HG03064 (cell line): ENCODE measurements around the gene DHRSX.
"Not testable (repeated sequence)": the region's sequence is repeated elsewhere in the genome, so short reads cannot be mapped to it uniquely, and the experiment has no call there.

Experiments
- ATAC-seq: cut with Tn5 transposase; IDR thresholded peaks from one replicate; pipeline ENCODE4 v1.9.1; 2021; ENCODE audit warnings: low read depth; ENCODE audit not compliant: unreplicated experiment

Gene DHRSX

GRCh38 chrX:2272337-2272736, 228.4 kb downstream of the DHRSX start:
- ATAC-seq, result no peak

- ATAC-seq, result not testable (repeated sequence)
Observed at GRCh38 chrX:2271595-2271994, 229.2 kb downstream of the DHRSX start.

- not testable (repeated sequence) for ATAC-seq
Observed at GRCh38 chrX:2270783-2271182, 230.0 kb downstream of the DHRSX start.

GRCh38 chrX:2267890-2268289, 232.9 kb downstream of the DHRSX start:
- no peak for ATAC-seq

GRCh38 chrX:2266445-2267349, 234.1 kb downstream of the DHRSX start:
- ATAC-seq, result no peak

GRCh38 chrX:2265658-2266444, 234.9 kb downstream of the DHRSX start:
- not testable (repeated sequence) for ATAC-seq

GRCh38 chrX:2264179-2265030, 236.4 kb downstream of the DHRSX start:
- ATAC-seq, result no peak

- no peak for ATAC-seq
Observed at GRCh38 chrX:2263203-2263602, 237.6 kb downstream of the DHRSX start.

GRCh38 chrX:2262668-2263055, 238.1 kb downstream of the DHRSX start:
- ATAC-seq, result no peak

GRCh38 chrX:2261831-2262667, 238.7 kb downstream of the DHRSX start:
- ATAC-seq, result no peak

- ATAC-seq, result no peak
Observed at GRCh38 chrX:2252331-2253065, 248.3 kb downstream of the DHRSX start.

GRCh38 chrX:2251211-2251610, 249.6 kb downstream of the DHRSX start:
- no peak for ATAC-seq

- ATAC-seq, result no peak
Observed at GRCh38 chrX:2243913-2244460, 256.8 kb downstream of the DHRSX start.

- no peak for ATAC-seq
Observed at GRCh38 chrX:2242980-2243379, 257.8 kb downstream of the DHRSX start.

- no peak for ATAC-seq
Observed at GRCh38 chrX:2242326-2242725, 258.4 kb downstream of the DHRSX start.

GRCh38 chrX:2241496-2241895, 259.3 kb downstream of the DHRSX start:
- ATAC-seq, result not testable (repeated sequence)

- ATAC-seq, result not testable (repeated sequence)
Observed at GRCh38 chrX:2240761-2241160, 260.0 kb downstream of the DHRSX start.

GRCh38 chrX:2237976-2238375, 262.8 kb downstream of the DHRSX start:
- ATAC-seq, result no peak
